GM19328 (cell line): ENCODE results near the gene RABL6.

Experiments used
- ATAC-seq: cut with Tn5 transposase; IDR thresholded peaks from one replicate; pipeline ENCODE4 v1.9.1; 2021; ENCODE audit warnings: mild to moderate bottlenecking, moderate library complexity; ENCODE audit not compliant: unreplicated experiment

Gene RABL6

GRCh38 chr9:136815422-136815782 lies 7.7 kb downstream of the RABL6 start:
- no peak for ATAC-seq

GRCh38 chr9:136820971-136821825 lies 13.4 kb downstream of the RABL6 start:
- ATAC-seq = no peak

- no peak for ATAC-seq
These were observed 14.2 kb downstream of the RABL6 start for GRCh38 chr9:136821826-136822544.

DNA sequence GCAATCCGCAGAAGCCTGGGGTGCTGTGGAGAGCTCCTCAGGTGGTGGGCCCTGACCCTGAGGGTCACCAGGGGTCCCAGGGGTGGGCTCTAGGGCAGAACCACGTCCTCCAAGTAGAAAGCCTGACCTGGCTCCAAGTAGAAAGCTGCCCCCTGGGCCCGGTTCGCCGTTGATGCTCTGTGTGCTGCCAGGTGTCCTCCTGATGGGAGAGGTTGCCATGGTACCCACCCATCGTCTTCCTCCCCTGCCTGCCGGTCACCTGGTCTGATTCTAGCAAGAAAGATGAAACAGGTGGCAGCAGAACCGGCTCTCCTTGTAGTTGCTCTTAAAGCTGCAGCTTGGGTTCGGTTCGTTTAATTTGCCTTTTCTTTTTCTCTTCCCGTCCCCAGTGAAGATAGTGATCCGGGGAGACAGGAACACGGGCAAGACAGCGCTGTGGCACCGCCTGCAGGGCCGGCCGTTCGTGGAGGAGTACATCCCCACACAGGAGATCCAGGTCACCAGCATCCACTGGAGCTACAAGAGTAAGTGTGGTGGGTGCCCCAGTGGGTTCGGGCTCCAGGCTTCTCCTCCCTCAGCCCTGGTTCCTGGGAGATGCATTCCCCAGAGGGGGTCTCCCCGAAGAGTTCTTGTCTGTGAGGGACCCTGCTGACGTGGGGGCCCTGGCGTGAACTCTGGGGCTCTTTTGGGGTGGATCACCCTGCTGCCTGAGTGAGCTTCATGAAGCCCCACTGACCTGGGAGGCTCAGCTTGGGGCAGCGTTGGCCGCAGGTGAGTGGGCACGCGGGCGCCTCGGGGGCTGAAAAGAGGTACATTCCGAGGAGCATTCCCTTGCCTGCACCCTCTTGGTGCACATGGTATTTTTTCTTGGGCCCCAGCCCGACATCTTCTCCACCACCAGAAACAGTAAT lies 15.6 kb downstream of the RABL6 start:
- no peak for ATAC-seq

- ATAC-seq = no peak
These were observed 16.9 kb downstream of the RABL6 start for GRCh38 chr9:136824496-136825225.

DNA sequence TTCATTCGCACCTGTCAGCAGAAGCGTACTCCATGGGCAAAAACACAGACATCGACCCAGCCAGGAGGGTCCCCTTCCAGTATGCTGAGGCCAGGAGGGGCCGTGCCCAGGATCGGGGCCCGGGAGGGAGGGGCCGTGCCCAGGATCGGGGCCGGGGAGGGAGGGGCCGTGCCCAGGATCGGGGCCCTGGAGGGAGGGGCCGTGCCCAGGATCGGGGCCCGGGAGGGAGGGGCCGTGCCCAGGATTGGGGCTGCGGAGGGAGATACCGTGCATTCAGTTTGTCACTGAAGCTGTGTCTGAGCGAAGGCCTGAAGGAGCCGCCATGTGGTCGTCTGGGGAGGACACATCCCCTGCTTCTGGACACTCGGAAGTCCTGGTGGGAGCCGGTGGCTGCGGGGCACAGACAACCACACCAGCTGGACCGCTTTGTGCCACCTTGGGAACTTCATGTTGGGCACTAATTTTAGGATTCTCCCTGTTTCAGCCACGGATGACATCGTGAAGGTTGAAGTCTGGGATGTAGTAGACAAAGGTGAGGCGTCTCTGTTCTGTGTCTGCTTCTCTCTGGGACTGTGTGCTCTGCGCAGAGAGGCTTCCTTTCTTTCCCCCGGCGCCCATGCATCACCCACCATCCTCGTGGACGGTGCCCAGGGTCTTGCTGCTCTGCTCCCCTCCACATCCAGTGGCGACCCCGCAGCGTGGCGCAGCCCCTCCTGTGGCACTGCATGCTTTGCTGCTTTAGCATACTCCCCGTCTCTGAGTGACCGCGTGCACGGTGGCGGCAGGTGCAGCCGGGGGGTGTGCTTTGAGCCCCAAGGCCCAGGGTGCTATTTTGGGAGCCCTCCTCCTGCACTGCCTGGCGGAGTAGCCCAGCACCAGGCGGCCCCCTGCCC lies 17.8 kb downstream of the RABL6 start:
- no peak for ATAC-seq

- ATAC-seq = no peak
These were observed 18.4 kb downstream of the RABL6 start for GRCh38 chr9:136826188-136826541.

DNA sequence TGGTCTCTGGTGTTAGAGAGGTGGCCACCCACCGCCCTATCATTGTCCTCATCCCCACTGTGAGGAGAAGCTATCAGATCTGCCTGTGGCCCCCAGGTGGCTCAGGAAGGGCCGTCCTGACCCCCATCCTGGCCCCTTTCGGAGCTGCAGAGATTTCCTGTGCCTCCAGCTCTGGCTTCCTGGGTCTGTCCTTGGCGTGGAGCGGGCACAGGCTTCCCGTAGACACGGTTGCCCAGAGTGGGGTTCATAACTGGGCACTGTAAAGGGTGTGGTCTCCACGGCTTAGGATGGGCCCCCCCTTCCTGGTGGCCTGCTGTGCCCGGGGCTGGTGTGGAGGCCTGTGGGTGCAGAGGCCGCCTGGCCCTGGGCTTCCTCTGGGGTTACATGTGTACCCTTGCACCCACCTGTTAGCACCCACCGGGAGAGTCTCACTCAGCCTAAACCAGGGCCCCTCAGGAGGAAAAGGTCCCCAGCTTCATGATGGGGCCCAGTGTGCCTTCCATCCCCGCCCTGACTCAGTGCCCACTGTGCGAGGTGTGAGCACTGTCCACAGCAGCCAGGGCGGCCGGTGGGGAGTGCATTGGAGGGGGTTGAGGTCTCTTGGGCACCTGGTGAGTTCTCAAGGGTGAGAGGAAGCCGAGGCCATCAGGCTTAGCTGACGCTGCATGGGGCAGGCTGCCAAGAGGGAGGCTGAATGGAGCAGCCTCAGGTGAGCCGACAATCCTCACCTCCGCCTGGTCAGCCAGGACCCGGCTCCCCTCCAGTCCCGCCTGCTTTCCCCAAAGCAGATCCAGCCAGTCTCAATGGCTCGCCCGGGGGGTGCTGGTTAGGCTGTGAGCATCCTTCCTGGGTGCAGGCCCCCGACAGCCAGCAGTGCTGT lies 19.2 kb downstream of the RABL6 start:
- ATAC-seq = no peak

DNA sequence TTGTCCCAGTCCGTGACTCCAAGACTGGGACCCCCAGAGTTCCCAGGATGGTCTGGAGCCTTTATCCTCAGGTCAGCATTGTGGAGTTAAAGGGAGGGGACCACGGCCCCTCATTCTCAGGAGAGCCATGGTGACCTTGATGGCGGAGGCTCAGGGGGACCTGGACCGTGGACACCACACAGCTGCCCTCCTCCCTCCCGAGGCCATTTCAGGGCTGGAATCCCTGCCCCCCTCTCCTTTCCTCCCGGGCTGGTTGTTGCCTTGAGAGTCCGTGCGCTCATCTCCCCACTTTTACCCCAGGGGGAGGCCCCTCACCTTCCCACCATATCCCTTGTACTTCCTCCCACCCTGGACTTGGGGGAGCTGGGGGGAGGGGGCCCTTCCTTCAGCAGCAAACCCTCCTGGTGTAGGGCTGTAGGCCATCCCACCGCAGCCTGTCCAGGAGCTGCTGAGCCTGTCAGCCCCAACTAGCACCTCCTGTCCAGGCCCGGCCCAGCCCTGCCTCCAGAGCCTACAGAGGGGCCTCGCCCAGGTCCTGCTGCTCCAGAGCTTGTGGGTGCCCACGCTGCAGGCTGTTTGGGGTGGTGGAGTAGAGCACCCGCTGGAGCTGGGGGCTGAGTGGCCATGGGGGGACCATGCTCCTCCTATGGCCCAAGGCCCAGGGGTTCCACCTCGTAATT lies 20.2 kb downstream of the RABL6 start:
- ATAC-seq = no peak

DNA sequence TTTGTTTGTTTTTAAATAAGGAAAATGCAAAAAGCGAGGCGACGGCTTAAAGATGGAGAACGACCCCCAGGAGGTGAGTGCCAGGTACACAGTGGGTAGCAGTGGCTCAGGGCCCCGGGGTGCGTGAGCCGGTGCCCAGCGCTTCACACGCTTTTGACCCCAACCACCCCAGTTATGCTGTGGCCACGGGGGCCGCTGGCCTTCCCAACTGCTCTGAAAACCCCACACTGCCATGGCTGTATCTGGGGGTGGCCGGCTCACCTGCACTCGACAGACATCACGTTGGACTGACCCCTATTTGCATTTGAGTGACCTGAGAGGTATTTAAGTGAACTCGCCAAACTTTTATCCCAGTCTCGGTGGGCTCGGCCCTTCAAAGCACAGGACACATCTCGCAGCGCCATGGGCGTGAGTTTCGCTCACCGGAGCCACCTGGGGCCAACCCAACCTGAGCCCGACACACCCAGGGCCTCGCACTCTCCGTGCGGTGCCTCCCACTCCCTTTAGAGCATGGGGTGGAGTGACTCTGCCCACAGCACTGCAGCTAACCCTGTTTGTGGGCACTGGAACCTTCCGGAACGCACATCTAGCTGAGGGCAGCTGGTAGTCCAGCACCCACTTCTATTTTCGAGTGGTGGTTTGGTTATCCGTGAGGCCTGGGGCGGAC lies 20.9 kb downstream of the RABL6 start:
- ATAC-seq = no peak

DNA sequence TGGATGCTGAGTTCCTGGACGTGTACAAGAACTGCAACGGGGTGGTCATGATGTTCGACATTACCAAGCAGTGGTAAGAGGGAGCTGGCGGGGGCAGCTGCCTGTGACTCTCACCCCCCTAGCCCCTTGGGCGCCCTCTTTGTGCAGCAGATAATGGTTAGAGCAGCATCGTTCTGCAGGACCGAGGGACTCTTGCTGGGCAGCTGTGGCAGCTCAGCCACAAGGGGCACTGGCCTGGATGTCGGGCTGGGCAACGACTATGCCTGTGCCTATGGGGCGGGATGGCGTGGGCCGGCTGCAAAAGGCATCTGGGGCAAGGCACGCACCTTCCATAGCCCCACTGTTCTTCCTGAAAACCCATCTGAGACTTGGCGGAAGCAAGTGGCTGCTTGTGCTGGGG lies 21.7 kb downstream of the RABL6 start:
- no peak for ATAC-seq

- no peak for ATAC-seq
These were observed 22.5 kb downstream of the RABL6 start for GRCh38 chr9:136829981-136830885.

DNA sequence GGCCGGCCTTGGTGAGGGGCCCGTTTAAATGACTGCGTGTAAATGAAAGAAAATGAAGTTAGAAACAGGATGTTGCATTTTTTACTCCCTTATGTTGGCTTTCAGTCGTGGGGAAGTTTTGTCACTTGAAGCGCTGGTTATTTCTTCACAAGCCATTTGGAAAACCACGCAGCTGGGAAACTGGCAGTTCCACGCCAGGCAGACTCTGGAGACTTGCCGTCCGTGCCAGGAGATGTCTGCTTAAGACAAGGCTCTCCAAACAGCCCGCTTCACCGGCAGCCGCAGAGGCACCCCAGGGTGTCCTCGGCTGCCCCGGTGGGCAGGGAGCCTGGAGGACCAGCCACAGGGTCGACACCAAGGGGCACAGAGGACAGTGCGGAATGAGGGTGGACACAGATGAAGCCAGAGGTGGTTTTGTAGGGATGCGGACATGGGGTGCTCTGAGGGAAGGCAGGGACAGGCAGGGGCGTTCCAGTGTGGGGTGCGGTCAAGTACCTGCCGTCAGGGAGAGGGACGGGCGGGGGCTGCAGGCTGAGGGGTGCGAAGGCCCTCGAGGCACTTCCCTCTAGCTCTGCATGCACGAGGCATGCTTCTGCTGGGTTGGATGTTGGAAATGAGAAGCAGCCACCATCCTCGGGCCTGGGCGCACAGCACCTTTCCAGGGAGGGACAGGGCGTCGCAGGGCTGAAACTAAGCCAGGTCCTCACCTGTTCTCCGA lies 23.4 kb downstream of the RABL6 start:
- no peak for ATAC-seq

GRCh38 chr9:136831720-136832104 lies 24.0 kb downstream of the RABL6 start:
- ATAC-seq = no peak

DNA sequence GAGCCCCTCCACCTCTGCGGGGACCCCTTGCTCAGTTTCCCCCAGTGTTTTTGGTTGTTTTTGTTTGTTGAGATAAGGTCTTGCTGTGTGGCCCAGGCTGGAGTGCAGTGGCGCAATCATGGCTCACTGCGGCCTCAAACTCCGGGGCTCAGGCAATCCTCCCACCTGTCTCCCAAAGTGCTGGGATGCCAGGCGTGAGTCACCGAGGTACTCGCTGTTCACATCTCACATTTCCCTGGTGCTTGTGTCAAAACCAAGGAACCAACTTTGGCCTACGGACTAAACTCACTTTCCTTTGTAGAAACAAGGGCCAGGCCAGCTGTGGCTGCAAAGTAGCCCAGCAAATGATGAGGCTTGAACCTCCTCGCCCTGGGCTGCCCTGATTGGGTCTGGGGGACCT lies 24.8 kb downstream of the RABL6 start:
- ATAC-seq = no peak
